Endothelial cell of umbilical vein (primary cell): Measurements from ENCODE around the gene ZBTB7B. TPM values are rescaled to one million over a fixed set of nuclear protein-coding genes. Genes with fewer than 3 reads are reported as not detected.

ENCODE experiments used
- BruUV-seq: library from RNA; stranded (reverse); fragments of 400-500 nt; replicated peaks from 2 replicates; lab custom pipeline; 2021; lab: Mats Ljungman, UMichigan
- CTCF ChIA-PET: fragments of 300-600, 350-600 bp; sonication (Branson Sonifier 250); formaldehyde crosslinking; loops from one replicate; lab custom pipeline; 2021; ENCODE audit warnings: antibody characterized with exemption, inconsistent platforms; lab: Charles Lee
- POLR2A ChIA-PET: fragments of 300-600, 350-600 bp; sonication (Branson Sonifier 250); formaldehyde crosslinking; loops from one replicate; lab custom pipeline; 2021; ENCODE audit warnings: antibody characterized with exemption, inconsistent platforms; lab: Charles Lee
- DNase-seq: peaks from one replicate; pipeline ENCODE4 v3.0.0-alpha.2; 2011; ENCODE audit warnings: low read depth, low spot score
- FAIRE-seq: peaks from 2 replicates; lab custom pipeline; 2011; peaks lifted over from hg19 to GRCh38; lab: Jason Lieb, UNC
- H2AFZ ChIP-seq: 2 replicates; pipeline ENCODE4 v1.6.0; 2012; ENCODE audit warnings: low read depth, low read length, control low read depth, inconsistent platforms
- H3K27ac ChIP-seq: 2 replicates; pipeline ENCODE4 v1.5.1; 2011; ENCODE audit warnings: low read depth, mild to moderate bottlenecking, control low read depth, low read length, moderate library complexity; ENCODE audit not compliant: insufficient read depth
- H3K27me3 ChIP-seq, 2 experiments: 2 replicates each; pipeline versions ENCODE4 v1.6.0 to v1.6.1; 2011; ENCODE audit warnings: low read length in 2 of 2, mixed read lengths in 1 of 2; ENCODE audit not compliant: control insufficient read depth in 2 of 2, insufficient read depth in 2 of 2
- H3K36me3 ChIP-seq, 2 experiments: 2 replicates in 1 of 2; 3 replicates in 1 of 2; pipeline ENCODE4 v1.5.1; 2011; ENCODE audit warnings: low read length in 2 of 2, mild to moderate bottlenecking in 1 of 2, moderate library complexity in 1 of 2; ENCODE audit not compliant: control insufficient read depth in 2 of 2, insufficient read depth in 2 of 2; ENCODE audit errors: extremely low read depth in 1 of 2
- H3K4me1 ChIP-seq: 3 replicates; pipeline ENCODE4 v1.5.1; 2011; ENCODE audit warnings: mild to moderate bottlenecking, low read length; ENCODE audit not compliant: control insufficient read depth, insufficient read depth; ENCODE audit errors: extremely low read depth
- H3K4me2 ChIP-seq: 2 replicates; pipeline ENCODE4 v1.6.1; 2011; ENCODE audit warnings: low read length, control low read depth, mixed read lengths; ENCODE audit not compliant: insufficient read depth
- H3K4me3 ChIP-seq, 3 experiments: fragments of 200-600 bp in 1 of 3; sonication (generic), shearing (Covaris generic) in 1 of 3; replicated peaks in 1 of 3; 2 replicates each; pipeline ENCODE4 v1.5.1; 2011 to 2016; ENCODE audit warnings: control low read depth in 3 of 3, low read length in 3 of 3, mild to moderate bottlenecking in 2 of 3, inconsistent platforms in 1 of 3, low read depth in 1 of 3, moderate library complexity in 1 of 3; ENCODE audit not compliant: insufficient read depth in 1 of 3
- H3K79me2 ChIP-seq: 2 replicates; pipeline ENCODE4 v1.6.0; 2012; ENCODE audit warnings: low read length, inconsistent platforms; ENCODE audit not compliant: control insufficient read depth, insufficient read depth
- H3K9ac ChIP-seq: replicated peaks from 2 replicates; pipeline ENCODE3; 2011; ENCODE audit warnings: low read length, control low read depth; ENCODE audit not compliant: insufficient read depth; ENCODE audit errors: extremely low read depth
- H3K9me1 ChIP-seq: replicated peaks from 3 replicates; pipeline ENCODE4 v1.6.0; 2011; ENCODE audit warnings: mild to moderate bottlenecking, low read length; ENCODE audit not compliant: control insufficient read depth, insufficient read depth; ENCODE audit errors: extremely low read depth
- H3K9me3 ChIP-seq: replicated peaks from 2 replicates; pipeline ENCODE4 v1.5.1; 2012; ENCODE audit warnings: low read length, inconsistent platforms; ENCODE audit not compliant: control insufficient read depth, insufficient read depth
- H4K20me1 ChIP-seq: replicated peaks from 2 replicates; pipeline ENCODE3; 2011; ENCODE audit warnings: mild to moderate bottlenecking, low read length; ENCODE audit not compliant: control insufficient read depth, insufficient read depth; ENCODE audit errors: extremely low read depth
- CTCF ChIP-seq, 2 donors: IDR thresholded peaks; 1 replicate in 1 of 2; 2 replicates in 1 of 2; pipeline ENCODE4 v1.5.1; 2011; ENCODE audit warnings: low read length in 2 of 2, mild to moderate bottlenecking in 2 of 2, moderate library complexity in 2 of 2, control low read depth in 1 of 2, inconsistent platforms in 1 of 2, low read depth in 1 of 2; ENCODE audit not compliant: insufficient read depth in 1 of 2; ENCODE audit errors: extremely low read depth in 1 of 2
- FOS ChIP-seq: IDR thresholded peaks from 2 replicates; pipeline ENCODE4 v1.6.1; 2011; ENCODE audit warnings: mild to moderate bottlenecking, low read length, moderate library complexity, borderline replicate concordance; ENCODE audit not compliant: insufficient read depth
- dilution Hi-C: fragments of 300-500 bp; cut with MboI; formaldehyde crosslinking; loops from one replicate; pipeline ENCODE4 v1.15.0; 2019; ENCODE audit warnings: low sequenced_read_pairs; ENCODE audit not compliant: extremely low pct_ligation_motif_present
- intact Hi-C: fragments of 100-400 bp; cut with micrococcal nuclease; formaldehyde crosslinking; loops from one replicate; pipeline ENCODE4 v1.10.0; 2022
- polyA plus RNA-seq, 4 experiments: library from polyadenylated mRNA; depleted of rRNA in 3 of 4; stranded (reverse) in 3 of 4; unstranded in 1 of 4; fragments of >200 nt; gene quantifications; 2 replicates each; pipeline versions ENCODE4 v1.2.1 to v1.2.3, GENCODE V29; 2011 to 2012; ENCODE audit warnings: missing spikeins in 1 of 4
- total RNA-seq: library from RNA; stranded (reverse); gene quantifications from 2 replicates; pipeline ENCODE4 v1.2.3, GENCODE V29; 2021

The ZBTB7B gene
- total and polyA plus RNA-seq, 2 donors (not counting 3 experiments of a cell fraction or from before 2014, with no cell fraction given) = 20.0 to 26.2 TPM

- TF ChIP-seq FOS = no peak
- TF ChIP-seq CTCF (IDR thresholded peaks at IDR 0.05; ENCODE audit: extremely low read depth in 1 of 2, insufficient read depth in 1 of 2, low read depth in 1 of 2, low read length in 2 of 2) = peak; percentile 90 to 94
- H3K4me1 ChIP-seq = peaks cover 13% of the 10 kb centered on the region
- DNase-seq (peak; percentile 61), FAIRE-seq (peak; percentile 97)
- peaks cover 6% of the 10 kb centered on the region for H3K79me2 ChIP-seq
- dilution Hi-C loops = no loop called here
- H4K20me1 ChIP-seq = no peaks in the 10 kb centered on the region
- no peaks in the 10 kb centered on the region for H3K9me1 ChIP-seq
- no peak overlapping the region for H3K9ac ChIP-seq
- intact Hi-C loops = loop anchor here (1.0 to 5.0 kb wide), 2 partner anchors 38 to 332 kb away; partner anchors contain the start of gene PYGO2
- no TSS peak for BruUV-seq
- POLR2A ChIA-PET = interaction anchor here (0.9 to 1.4 kb wide), 3 partner anchors 37 to 62 kb away, joined by 3 read pairs; partner anchors contain the start of genes PBXIP1 and PYGO2
- no peaks in the 10 kb centered on the region for H3K36me3 ChIP-seq
- no peaks in the 10 kb centered on the region for H3K9me3 ChIP-seq
- H3K4me2 ChIP-seq = no peak overlapping the region
- CTCF ChIA-PET = interaction anchor here (0.8 to 6.5 kb wide), 21 partner anchors 9 to 439 kb away, joined by 3 to 87 read pairs (median 6); partner anchors contain the start of genes ADAM15, CKS1B, FLAD1 and PBXIP1
- no peaks in the 10 kb centered on the region for H3K27me3 ChIP-seq
- peak overlapping the region; percentile 62 for H2AFZ ChIP-seq
- peak overlapping the region in 1 of 3 experiments; percentile 29 for H3K4me3 ChIP-seq
- H3K27ac ChIP-seq = no peak overlapping the region
Measured at GRCh38 chr1:154998818-154999570, 3.6 kb upstream of the ZBTB7B start.
